HL-60 (cell line): ENCODE data around the gene AFF1.

Experiments
- POLR2AphosphoS5 ChIP-seq: IDR thresholded peaks from 2 replicates; pipeline ENCODE4 v1.6.1; 2012; ENCODE audit warnings: low read depth
- SPI1 ChIP-seq: IDR thresholded peaks from 2 replicates; pipeline ENCODE4 v1.6.1; 2012; ENCODE audit warnings: low read depth, mild to moderate bottlenecking, borderline replicate concordance
- TF ChIP-seq, protein P1 (sequence below): IDR thresholded peaks from one replicate; pipeline ENCODE4 v1.5.1; 2011; ENCODE audit warnings: low read length, control low read depth, inconsistent platforms; ENCODE audit not compliant: insufficient read depth
- TF ChIP-seq, protein P2 (sequence below): IDR thresholded peaks from 2 replicates; pipeline ENCODE4 v1.6.1; 2012; ENCODE audit warnings: low read depth; ENCODE audit not compliant: insufficient replicate concordance

DNA sequence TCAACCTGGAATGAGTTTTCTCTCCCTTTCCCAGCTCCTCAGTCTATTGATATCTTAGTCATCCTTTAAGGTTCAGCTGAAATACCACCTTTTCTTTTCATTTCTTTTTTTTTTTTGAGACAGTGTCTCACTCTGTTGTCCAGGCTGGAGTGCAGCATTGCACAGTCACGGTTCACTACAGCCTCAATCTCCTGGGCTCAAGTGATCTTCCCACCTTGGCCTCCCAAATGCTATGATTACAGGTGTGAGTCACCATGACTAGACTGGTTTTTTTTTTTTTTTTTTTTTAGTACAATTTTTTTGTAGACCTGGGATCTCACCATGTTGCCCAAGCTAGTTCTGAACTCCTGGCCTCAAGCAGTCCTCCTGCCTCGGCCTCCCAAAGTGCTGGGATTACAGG is 28.9 kb downstream of the AFF1 start:
- TF ChIP-seq, protein P1, sequence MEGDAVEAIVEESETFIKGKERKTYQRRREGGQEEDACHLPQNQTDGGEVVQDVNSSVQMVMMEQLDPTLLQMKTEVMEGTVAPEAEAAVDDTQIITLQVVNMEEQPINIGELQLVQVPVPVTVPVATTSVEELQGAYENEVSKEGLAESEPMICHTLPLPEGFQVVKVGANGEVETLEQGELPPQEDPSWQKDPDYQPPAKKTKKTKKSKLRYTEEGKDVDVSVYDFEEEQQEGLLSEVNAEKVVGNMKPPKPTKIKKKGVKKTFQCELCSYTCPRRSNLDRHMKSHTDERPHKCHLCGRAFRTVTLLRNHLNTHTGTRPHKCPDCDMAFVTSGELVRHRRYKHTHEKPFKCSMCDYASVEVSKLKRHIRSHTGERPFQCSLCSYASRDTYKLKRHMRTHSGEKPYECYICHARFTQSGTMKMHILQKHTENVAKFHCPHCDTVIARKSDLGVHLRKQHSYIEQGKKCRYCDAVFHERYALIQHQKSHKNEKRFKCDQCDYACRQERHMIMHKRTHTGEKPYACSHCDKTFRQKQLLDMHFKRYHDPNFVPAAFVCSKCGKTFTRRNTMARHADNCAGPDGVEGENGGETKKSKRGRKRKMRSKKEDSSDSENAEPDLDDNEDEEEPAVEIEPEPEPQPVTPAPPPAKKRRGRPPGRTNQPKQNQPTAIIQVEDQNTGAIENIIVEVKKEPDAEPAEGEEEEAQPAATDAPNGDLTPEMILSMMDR, result no peak
- TF ChIP-seq, protein P2, sequence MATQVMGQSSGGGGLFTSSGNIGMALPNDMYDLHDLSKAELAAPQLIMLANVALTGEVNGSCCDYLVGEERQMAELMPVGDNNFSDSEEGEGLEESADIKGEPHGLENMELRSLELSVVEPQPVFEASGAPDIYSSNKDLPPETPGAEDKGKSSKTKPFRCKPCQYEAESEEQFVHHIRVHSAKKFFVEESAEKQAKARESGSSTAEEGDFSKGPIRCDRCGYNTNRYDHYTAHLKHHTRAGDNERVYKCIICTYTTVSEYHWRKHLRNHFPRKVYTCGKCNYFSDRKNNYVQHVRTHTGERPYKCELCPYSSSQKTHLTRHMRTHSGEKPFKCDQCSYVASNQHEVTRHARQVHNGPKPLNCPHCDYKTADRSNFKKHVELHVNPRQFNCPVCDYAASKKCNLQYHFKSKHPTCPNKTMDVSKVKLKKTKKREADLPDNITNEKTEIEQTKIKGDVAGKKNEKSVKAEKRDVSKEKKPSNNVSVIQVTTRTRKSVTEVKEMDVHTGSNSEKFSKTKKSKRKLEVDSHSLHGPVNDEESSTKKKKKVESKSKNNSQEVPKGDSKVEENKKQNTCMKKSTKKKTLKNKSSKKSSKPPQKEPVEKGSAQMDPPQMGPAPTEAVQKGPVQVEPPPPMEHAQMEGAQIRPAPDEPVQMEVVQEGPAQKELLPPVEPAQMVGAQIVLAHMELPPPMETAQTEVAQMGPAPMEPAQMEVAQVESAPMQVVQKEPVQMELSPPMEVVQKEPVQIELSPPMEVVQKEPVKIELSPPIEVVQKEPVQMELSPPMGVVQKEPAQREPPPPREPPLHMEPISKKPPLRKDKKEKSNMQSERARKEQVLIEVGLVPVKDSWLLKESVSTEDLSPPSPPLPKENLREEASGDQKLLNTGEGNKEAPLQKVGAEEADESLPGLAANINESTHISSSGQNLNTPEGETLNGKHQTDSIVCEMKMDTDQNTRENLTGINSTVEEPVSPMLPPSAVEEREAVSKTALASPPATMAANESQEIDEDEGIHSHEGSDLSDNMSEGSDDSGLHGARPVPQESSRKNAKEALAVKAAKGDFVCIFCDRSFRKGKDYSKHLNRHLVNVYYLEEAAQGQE, result no peak
- TF ChIP-seq POLR2AphosphoS5, result no peak
- no peak for TF ChIP-seq SPI1
